Retinal pigment epithelial cell (primary cell): ENCODE data around the gene MARCHF10.

Experiments
- DNase-seq: peaks from one replicate; pipeline ENCODE4 v3.0.0-alpha.2; 2010; ENCODE audit warnings: low read depth
- H3K4me3 ChIP-seq: 2 replicates; pipeline ENCODE4 v1.5.1; 2011; ENCODE audit warnings: mild to moderate bottlenecking, low read length, control low read depth, moderate library complexity
- CTCF ChIP-seq: conservative IDR thresholded peaks from 2 replicates; pipeline ENCODE4 v1.5.1; 2011; ENCODE audit warnings: low read depth, low read length, control low read depth, inconsistent platforms

MARCHF10 gene

DNA sequence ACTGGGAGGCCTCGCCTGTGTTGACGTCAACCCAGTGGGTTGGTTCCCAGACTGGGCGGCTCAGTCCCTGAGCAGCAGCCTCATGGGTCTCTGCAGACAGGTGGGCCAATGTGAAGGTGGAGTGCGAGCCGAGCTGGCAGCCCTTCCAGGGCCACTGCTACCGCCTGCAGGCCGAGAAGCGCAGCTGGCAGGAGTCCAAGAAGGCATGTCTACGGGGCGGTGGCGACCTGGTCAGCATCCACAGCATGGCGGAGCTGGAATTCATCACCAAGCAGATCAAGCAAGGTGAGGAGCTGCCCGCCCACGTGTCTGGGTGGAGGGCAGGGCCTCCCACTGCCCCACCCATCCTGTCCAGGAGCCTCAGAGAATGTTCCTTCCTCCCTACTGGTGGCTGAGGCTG is 136.6 kb downstream of the MARCHF10 start:
- H3K4me3 ChIP-seq: no peak overlapping the region
- TF ChIP-seq CTCF: no peak
- no peak for DNase-seq

DNA sequence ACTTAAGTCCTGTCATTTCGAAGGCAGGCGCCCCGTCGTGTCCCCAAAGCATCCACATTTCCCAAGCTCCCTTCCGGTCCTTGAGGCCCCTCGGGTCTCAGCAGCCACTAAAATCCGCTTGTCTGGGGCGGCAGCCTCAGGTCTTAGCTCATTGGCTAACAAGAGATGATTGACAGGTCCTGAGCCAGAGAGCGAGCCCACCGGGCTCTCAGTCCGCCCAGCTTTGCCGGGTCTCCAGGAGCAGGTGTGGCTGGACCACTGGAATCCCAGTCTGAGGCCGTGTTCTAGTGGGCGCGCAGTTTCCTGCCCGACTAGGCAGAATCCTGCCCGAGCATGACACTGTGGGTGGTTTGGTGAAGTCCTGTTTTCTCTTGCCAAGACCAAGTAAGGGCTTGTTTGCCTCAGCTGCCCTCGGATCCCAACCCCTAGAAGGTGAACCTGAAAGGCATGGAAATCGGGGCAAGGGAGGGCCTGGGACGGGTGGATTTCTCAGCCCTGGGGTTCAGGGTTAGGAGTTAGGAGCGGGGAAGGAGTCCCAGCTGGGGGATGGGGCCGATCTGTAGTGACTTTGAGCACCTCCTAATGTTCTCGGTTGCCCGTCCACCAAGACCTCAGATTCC is 137.8 kb downstream of the MARCHF10 start:
- no peak overlapping the region for H3K4me3 ChIP-seq
- no peak for TF ChIP-seq CTCF
- DNase-seq: no peak

- DNase-seq: no peak
- TF ChIP-seq CTCF: no peak
- H3K4me3 ChIP-seq: no peak overlapping the region
These were observed 139.9 kb downstream of the MARCHF10 start for GRCh38 chr17:62668091-62668804.

- DNase-seq: no peak
- no peak overlapping the region for H3K4me3 ChIP-seq
- TF ChIP-seq CTCF: no peak
These were observed 141.1 kb downstream of the MARCHF10 start for GRCh38 chr17:62666801-62667591.

DNA sequence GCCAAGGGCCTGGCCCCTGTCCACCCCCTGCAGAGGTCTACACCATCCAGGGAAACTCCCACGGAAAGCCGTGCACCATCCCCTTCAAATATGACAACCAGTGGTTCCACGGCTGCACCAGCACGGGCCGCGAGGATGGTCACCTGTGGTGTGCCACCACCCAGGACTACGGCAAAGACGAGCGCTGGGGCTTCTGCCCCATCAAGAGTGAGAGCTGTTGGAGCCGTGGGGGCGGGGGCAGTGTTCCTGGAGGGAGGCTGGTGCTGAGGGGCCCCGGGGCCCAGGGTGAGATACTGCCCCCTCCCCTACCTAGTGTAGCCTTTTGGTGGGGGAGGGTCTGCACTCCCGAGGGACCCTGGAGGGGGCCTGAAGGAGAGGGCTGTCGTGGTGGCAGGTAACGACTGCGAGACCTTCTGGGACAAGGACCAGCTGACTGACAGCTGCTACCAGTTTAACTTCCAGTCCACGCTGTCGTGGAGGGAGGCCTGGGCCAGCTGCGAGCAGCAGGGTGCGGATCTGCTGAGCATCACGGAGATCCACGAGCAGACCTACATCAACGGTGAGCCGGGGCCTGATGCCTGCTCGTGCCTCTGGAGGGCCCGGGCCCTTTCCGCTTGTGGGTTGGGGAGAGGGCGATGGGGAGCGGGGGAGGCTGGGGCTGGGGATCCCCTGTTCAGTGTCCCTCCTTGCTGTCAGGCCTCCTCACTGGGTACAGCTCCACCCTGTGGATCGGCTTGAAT is 141.9 kb downstream of the MARCHF10 start:
- no peak overlapping the region for H3K4me3 ChIP-seq
- no peak for TF ChIP-seq CTCF
- no peak for DNase-seq

DNA sequence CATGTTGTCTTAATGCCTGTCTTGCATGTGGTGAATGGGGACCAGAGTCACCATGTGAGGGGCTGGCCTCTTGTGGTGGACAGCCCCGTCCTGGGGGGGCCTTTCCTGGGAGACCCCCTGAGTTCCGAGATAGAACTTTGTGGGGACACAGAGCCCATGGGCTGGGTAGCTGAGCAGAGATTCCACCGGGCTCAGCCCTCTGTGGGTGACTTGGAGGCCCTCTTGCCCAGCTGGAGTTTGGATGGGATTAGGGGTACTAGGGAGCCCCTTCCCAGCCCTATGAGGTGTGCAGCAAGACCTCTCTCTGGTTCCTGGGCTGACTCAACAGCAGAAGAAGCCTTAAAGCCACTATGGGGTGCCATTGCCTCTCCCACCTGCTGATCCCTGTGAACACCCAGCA is 142.5 kb downstream of the MARCHF10 start:
- DNase-seq: no peak
- TF ChIP-seq CTCF: no peak
- no peak overlapping the region for H3K4me3 ChIP-seq
